ENCODE results near the gene ZNF791.

GRCh38 chr19:12656899-12657571 lies 46.3 kb downstream of the ZNF791 start:
- no peak for TF ChIP-seq GATA2 (IDR thresholded peaks at IDR 0.05; ENCODE audit: low read depth, low read length)
- TF ChIP-seq GATA3 (IDR thresholded peaks at IDR 0.05; ENCODE audit: low read depth, low read length), result no peak
